NOMO-1 treated with dmso at 0.1 percent for 144 hours (cell line): ENCODE results near the gene NUDT9.
"Not testable (repeated sequence)": the region's sequence is repeated elsewhere in the genome, so short reads cannot be mapped to it uniquely, and the experiment has no call there.

Source experiments
- DNase-seq: peaks from one replicate; lab custom pipeline; 2025; ENCODE audit not compliant: unreplicated experiment; lab: John Stamatoyannopoulos, UW

Gene NUDT9

GRCh38 chr4:87458913-87459312, 36.5 kb downstream of the NUDT9 start:
- no peak for DNase-seq

- no peak for DNase-seq
Measured at GRCh38 chr4:87461281-87461700, 38.9 kb downstream of the NUDT9 start.

DNA sequence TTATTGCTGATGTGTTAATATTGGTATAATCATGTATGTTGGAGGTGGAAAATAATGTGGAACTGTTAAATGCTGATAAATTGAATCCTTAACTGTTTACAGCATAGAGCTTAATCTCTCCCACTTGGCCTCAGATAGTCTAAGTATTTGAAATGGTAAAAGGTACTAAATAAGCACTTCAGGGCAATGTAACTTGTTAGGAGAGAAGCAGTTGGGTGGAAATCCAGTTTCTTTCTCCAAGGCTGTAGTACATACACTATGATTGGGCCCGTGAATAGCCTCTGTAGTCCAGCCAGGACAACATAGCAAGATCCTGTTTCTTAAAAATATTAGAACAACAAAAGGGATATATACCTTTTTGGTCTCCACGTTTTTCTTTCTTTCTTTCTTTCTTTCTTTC, 39.7 kb downstream of the NUDT9 start:
- no peak for DNase-seq

DNA sequence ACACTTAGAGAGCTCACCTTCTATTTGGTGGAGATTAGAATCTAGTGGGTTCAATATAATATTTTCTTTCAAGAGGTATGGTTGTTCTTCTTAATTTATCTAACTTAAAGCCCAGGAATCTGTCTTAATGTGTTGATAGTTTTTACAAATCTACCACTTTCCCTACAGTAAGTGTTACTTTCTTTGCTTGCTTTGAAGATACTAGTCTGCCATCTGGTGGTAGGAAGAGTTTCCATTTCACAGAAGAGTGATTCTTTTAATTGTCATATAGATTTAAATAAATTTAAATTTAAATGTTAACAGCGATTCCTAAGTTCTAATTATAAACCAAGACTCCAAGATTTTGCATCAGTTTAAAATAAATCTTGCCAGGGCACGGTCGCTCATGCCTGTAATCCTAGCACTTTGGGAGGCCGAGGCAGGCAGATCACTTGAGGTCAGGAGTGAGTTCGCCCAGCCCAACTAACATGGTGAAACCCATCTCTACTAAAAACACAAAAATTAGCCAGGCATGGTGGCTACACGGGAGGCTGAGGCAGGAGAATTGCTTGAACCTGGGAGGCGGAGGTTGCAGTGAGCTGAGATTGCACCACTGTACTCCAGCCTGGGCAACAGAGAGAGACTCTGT, 43.5 kb downstream of the NUDT9 start:
- no peak for DNase-seq

GRCh38 chr4:87469390-87469789, 47.0 kb downstream of the NUDT9 start:
- DNase-seq: no peak

GRCh38 chr4:87476934-87477333, 54.6 kb downstream of the NUDT9 start:
- no peak for DNase-seq

GRCh38 chr4:87478732-87479250, 56.4 kb downstream of the NUDT9 start:
- no peak for DNase-seq

DNA sequence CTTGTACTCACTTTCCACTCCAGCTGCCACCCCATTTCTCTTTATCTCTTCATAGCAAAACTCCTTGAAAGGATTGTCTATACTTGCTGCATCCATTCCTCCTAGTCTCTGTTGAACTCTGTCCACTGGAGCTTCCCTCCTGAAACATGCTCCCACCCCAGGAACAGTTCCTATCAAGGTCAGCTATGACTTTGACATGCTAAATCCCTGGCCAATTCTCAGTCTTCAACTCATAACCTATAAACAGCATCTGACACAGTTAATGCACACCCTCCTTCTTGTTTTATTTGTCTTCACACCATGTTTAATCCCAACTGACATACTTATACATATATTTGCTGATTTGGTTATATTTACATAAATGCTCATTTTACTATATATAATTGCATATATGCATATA, 59.0 kb downstream of the NUDT9 start:
- no peak for DNase-seq

GRCh38 chr4:87483247-87483646, 60.9 kb downstream of the NUDT9 start:
- not testable (repeated sequence) for DNase-seq

DNA sequence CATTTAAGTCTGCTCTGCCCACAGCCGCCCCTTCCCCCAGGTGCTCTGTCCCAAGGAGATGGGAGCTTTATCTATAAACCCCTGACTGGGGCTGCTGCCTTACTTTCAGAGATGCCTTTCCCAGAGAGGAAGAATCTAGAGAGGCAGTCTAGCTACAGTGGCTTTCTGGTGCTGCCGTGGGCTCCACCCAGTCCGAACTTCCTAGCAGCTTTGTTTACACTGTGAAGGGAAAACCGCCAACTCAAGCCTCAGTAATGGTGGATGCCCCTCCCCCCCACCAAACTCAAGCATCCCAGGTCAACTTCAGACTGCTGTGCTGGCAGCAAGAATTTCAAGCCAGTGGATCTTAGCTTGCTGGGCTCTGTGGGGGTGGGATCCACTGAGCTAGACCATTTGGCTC, 66.3 kb downstream of the NUDT9 start:
- DNase-seq: not testable (repeated sequence)

DNA sequence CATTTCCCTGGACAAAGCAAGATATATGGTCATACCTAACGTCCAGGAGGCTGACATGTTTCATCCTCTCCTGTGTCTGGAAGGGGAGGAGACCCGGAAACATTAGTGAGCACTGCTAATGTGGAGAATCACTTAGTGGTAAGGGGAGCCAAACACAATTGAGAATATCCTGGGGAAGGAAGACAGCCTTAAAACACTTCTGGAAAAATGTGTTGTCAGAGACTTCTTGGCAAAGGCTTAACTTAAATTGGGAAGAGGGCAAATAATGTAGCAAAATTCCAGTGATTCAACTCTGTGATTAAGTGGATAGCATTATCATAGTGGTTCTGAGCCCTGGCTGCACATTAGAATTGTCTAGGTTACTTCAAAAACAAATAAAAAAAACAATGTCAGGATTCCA, 67.3 kb downstream of the NUDT9 start:
- no peak for DNase-seq

- no peak for DNase-seq
Measured at GRCh38 chr4:87490664-87491369, 68.4 kb downstream of the NUDT9 start.

DNA sequence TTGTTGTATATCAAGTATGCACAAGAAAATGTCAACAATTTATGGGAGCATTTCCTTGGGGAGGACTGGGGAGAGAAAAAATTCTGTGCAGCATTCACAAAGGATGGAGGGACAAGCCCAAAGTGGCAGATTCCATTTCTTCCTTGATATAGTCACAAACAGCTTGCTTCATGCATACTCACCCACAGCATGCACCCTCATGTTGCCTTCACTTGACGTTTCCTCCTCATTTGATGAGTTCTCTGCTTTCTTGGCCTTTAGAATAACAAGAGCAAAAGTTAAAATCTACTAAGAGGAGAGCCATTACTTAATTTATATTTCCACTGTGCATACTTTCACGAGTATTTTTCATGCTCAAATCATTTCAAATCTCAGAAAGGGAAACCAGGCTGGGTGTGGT, 69.1 kb downstream of the NUDT9 start:
- no peak for DNase-seq

DNA sequence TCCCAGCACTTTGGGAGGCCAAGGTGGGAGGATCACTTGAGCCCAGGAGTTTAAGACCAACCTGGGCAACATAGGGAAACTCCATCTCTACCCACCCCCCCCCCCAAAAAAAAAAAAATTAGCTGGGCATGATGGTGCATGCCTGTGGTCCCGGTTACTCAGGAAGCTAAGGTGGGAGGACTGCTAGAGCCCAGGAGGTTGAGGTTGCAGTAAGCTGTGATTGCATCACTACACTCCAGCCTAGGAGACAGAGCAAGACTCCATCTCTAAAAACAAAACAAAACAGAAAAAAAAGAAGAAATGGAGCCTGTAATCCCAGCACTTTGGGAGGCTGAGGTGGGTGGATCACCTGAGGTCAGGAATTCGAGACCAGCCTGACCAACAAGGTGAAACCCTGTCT, 69.5 kb downstream of the NUDT9 start:
- DNase-seq: not testable (repeated sequence)

DNA sequence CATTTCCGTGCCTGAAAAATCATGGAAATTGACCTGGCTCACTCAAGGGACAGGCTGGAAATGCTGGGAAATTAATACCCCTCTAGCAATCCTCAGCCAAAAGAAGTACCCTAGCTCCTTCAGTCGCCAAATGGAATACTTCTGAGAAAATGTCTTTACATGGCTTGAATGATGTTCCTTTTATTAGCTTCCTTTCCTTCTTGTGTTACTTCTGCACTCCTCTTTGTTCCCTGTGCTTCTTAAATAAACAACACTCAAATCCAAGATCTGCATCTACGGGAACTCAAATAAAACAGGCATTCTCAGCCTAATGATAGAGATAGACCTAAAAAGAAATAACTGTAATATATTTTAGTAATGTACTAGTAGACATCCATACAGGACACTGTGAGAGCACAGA, 70.7 kb downstream of the NUDT9 start:
- no peak for DNase-seq

DNA sequence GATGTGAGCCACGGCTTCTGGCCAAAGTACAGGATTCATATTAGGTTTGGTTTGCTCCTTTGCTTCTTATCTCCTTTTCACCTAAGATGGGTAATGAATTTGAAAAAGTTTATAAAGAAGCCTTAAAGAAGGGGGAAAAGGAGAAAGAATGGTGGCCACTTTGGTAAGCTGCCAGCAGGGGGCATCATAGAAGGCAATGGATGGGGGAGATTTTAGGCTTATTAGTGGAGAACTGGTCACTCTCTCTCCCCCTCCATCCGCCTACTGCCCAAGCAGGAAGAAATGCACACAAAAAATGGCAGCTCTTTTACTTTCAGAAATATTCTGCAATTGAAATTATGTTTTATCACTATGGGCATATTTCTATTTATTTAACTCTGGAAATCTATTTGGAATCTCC, 74.8 kb downstream of the NUDT9 start:
- no peak for DNase-seq

GRCh38 chr4:87497578-87497977, 75.2 kb downstream of the NUDT9 start:
- DNase-seq: no peak

DNA sequence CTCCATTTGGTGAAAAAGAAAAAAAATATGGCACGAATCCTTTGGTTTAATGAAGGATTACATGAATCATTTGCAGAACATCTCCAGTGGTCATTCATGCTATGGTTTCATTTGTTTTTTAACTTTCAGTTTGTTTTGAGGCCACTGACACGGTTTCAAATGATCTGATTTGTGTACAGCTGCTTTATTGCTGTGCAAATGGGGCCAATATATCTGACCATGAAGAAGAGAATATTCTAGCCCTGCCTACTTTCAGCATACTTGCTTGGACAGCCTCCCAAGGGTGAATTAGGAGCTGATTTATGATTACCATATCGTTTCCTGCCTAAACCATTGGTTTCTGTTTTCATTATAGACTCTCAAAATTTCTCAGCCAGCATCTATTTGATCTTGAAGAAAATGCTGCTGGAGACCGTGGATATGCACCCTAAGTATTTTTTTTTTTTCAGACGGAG, 76.1 kb downstream of the NUDT9 start:
- no peak for DNase-seq

DNA sequence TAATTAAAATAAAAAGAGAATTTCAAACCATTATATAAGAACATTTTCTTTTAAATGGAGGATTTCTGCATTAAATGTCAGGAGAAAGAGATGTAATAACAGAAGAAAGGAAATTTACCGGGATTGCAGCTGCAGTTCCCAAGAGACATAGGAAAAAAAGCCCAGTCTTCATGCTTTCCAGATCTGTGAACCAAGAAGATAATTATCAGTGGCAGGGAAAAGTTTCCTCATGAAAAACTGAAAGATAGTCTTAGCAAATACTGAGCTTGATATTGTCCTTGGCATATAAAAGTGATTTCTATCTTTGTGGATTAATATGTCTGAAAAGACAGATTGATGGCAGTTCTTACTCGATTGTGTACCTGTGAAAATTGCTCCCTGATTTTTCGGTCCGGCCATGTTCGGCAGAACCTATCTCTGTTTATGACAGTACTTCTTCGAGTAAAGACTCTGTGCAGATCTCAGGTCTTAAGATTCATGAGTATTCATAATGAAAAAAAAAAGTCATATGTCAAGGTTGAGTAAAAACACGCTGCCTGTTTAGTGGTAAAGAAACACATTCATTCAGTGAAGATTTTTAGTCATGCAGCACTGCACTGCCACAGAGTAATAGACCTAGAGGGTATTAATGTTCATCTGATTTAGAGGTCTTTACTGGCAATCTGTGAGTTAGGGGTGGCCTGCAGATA, 77.2 kb downstream of the NUDT9 start:
- no peak for DNase-seq

- no peak for DNase-seq
Measured at GRCh38 chr4:87500092-87500462, 77.7 kb downstream of the NUDT9 start.

DNA sequence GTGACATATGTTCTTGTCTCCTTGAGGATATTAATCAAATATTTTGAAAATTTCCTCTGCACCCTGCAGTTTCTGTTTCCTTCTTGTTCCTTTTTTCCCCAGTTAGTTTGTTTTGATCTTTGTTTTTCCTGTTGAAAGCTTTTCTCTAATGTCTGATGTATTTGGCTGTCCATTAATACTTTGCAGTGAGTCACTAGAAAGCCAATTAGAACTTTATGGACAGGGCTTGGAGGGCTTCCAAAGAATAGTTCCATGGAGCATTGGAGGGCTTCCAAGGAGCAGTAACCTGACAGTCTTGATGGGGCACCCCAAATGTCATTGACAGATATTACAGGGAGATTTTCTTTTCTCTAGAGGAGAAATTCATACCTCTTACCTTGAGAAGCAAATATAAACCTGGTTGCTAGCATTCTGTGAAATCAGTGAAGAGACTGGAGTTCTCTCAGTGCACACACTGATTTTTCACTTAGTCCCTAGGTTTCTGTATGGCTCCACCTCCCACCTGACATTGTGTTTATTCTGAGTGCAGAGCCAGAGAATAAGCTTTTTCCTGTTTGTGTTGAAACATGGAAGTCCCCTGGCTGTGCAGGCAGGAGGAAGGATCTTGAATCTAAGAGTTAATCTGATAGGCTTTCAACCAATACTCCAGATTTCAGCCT, 80.3 kb downstream of the NUDT9 start:
- no peak for DNase-seq

GRCh38 chr4:87505862-87506261, 83.5 kb downstream of the NUDT9 start:
- no peak for DNase-seq
